ENCODE data around the gene SYNC.
"Not testable (repeated sequence)": the region's sequence is repeated elsewhere in the genome, so short reads cannot be mapped to it uniquely, and the experiment has no call there.

DNA sequence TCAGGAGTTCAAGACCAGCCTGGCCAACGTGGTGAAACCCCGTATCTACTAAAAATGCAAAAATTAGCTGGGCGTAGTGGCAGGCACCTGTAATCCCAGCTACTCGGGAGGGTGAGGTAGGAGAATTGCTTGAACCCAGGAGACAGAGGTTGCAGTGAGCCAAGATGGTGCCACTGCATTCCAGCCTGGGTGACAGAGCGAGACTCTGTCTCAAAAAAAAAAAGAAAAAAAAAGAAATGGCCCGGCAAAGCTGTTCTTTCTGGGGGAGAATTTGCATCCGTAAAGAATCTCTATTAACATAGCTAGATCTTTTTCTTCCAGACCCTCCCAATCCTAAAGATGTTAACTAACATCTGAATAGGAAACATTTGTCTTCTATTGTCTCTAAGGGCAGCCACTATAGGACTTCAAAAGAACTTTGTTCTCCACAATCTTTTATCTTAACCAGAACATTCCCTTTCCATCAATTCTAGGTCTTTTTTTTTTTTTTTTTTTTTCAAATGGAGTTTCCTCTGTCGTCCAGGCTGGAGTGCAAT, 60.2 kb downstream of the SYNC start:
- TF ChIP-seq, protein P1, sequence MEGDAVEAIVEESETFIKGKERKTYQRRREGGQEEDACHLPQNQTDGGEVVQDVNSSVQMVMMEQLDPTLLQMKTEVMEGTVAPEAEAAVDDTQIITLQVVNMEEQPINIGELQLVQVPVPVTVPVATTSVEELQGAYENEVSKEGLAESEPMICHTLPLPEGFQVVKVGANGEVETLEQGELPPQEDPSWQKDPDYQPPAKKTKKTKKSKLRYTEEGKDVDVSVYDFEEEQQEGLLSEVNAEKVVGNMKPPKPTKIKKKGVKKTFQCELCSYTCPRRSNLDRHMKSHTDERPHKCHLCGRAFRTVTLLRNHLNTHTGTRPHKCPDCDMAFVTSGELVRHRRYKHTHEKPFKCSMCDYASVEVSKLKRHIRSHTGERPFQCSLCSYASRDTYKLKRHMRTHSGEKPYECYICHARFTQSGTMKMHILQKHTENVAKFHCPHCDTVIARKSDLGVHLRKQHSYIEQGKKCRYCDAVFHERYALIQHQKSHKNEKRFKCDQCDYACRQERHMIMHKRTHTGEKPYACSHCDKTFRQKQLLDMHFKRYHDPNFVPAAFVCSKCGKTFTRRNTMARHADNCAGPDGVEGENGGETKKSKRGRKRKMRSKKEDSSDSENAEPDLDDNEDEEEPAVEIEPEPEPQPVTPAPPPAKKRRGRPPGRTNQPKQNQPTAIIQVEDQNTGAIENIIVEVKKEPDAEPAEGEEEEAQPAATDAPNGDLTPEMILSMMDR (IDR thresholded peaks at IDR 0.05): not testable (repeated sequence)
- not testable (repeated sequence) for TF ChIP-seq EP300 (IDR thresholded peaks at IDR 0.05)

Measured in tibial nerve (tissue), 4 donors.